Activated naive CD4-positive, alpha-beta T cell treated with anti-CD3 and anti-CD28 coated beads, Interleukin-2, amount 50 U/mL, for 16 hours (primary cell): ENCODE data around the gene HGFAC.

ENCODE experiments used
- DNase-seq: peaks from one replicate; pipeline ENCODE4 v3.0.0-alpha.2; 2020

The HGFAC gene

GRCh38 chr4:3411676-3412075 lies 30.1 kb upstream of the HGFAC start:
- peak; percentile 9 for DNase-seq

DNA sequence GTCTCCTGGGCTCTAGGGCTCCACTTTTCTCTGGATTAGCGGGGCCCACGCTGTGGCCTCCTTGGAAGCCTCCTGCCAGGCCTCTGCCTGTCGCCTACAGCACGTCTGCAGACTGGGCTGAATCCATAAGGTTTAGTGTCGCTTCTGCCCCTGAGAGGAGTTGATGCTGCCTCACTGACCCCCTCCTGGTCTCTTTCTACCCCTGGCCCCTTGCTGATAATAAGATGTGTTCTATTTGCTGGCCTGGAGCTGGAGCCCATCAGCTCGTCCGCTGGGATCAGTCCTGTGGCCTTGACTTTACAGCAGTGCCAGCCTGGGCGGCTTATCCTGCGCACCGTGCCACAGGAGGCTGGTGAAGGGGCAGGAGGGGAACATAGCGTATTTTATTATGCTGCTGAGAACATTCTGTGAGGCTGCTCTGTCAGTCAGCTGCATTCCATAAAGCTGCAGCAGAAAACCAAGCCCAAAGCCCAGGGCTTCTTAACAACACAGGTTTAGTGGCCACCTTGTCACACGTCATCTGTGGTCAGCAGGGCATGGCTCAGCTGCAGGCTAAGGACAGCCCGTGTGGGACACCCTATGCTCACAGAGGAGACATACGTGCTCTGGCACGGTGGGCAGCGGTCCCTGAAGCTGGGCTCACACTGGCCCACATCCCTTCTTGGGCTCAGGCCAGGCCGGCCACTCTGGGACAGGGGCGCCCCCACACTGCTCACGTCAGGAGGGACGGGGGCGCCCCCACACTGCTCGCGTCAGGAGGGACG lies 29.3 kb upstream of the HGFAC start:
- peak; percentile 3 for DNase-seq

- DNase-seq = peak; percentile 7
These were observed 28.5 kb upstream of the HGFAC start for GRCh38 chr4:3413217-3413671.

GRCh38 chr4:3413675-3414420 lies 27.9 kb upstream of the HGFAC start:
- peak; percentile 8 for DNase-seq

- peak; percentile 1 for DNase-seq
These were observed 27.1 kb upstream of the HGFAC start for GRCh38 chr4:3414421-3415279.

DNA sequence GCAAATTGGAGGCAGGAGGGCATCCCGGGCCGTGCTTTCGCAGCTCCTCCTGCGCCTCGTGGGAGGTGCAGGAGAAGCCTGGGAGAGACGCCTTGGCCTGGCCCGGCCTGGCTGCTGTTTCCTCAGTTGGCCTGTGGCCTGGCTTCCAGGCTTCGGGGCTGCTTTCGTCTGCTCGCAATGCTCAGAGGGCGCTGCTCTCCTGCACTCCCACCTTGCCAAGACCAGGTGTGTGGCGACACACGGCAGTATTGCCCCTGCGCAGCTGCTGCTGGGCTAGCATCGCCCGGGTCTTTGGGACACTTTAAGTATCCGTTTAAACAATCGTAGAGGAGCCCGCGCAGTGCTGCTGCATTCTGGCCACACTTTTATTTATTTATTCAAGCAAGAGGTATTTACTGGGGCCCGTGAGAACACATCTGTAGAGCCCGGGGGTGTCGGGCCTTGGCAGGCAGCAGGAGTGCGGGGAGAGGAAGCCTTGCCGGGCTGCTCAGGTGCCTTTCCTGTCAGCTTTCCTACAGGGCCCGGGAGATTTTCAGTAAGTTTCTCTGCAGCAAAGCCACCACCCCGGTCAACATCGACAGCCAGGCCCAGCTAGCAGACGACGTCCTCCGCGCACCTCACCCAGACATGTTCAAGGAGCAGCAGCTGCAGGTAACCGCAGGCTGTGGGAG lies 26.2 kb upstream of the HGFAC start:
- DNase-seq = peak; percentile 5

DNA sequence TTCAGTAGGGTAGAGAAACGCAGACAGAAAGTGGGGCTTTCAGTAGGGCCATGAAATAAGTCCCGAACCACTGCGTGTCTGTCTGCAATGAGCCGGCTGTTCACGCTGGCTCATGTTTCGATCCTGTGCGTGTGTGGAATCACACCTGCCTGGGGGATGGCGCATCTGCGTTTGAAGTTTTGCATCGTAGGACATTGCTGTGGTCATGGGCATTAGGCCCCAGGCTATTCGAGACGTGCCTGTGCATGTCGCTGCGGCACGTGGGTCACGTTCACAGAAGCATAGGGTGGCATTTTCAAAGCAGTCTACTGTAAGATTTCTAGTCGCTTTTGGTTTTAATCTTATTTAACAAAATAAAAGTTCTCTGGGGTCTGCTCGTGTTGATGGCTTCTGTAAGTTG lies 25.5 kb upstream of the HGFAC start:
- DNase-seq = peak; percentile 4

GRCh38 chr4:3416821-3417221 lies 24.9 kb upstream of the HGFAC start:
- DNase-seq = peak; percentile 6

GRCh38 chr4:3417448-3417847 lies 24.3 kb upstream of the HGFAC start:
- peak; percentile 5 for DNase-seq

DNA sequence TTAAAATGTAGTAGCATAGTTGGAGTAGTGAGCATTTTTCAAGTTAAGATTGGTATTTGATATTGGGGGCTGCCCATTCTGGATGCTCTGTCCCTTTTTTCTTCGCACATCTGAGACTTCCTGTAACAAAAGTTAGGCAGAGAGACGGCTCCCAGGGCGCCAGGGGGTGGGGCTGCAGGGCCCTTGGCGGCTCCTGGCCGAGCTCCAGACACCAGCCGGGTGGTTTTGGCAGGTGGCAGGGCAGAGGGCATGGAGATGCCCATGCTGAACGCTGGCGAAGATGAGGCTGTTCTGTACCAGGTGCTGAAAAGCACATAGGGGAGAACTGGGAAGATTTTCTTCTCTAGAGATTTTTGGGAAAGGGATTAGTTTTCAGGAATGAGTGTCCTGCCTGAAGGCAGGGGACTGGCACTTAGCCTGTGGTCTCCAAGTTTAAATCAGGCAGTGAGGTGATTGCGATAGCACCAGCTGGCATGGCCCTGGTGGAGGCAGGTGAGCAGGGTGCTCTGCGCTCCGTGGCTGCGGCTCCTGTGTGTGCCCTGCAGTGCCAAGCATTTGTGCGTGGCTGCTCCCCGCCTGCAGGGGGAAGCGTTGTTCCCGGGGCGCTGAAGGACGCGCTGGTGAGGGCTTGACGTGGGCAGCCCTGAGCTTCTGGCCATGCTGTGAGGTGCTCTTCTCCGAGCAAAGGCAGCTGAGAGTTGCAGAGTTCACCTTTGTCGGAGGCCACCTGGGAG lies 23.6 kb upstream of the HGFAC start:
- DNase-seq = peak; percentile 10

GRCh38 chr4:3419836-3420605 lies 21.7 kb upstream of the HGFAC start:
- no peak for DNase-seq

DNA sequence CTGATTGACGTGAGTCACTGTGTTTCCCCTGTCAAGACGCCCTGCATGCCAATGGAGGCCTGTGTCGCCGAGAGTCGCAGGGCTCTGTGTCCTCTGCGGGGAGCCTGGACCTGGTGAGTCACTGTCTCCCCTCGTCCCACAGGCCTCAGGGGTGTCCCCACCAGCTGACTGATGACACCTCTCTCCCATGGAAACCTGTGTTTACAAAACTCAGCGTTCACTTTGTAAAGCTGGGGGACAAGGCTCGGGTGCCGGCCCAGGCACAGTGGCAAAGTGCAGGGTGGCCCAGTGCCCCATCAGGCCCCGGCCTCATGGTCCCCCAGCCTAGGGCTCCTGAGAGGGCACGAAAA lies 21.2 kb upstream of the HGFAC start:
- DNase-seq = no peak

DNA sequence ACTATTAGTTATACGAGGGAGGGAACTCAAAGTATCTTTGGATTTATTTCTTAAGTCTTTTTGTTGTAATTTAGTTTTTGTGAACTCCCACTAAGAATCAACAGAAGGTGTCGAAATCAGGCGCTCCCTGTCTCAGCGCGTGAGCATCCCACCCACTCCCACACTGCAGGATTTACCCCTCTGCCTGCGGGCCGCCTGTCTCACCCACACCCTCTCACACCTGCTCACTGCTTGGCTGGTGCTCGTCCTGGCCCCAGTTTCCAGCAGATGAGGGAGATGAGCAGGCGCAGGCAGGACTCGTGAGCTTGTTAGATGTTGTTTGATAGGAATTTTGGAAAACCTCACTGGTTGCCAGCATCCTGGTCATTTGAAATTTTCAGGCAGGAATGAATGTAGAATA lies 20.8 kb upstream of the HGFAC start:
- no peak for DNase-seq

DNA sequence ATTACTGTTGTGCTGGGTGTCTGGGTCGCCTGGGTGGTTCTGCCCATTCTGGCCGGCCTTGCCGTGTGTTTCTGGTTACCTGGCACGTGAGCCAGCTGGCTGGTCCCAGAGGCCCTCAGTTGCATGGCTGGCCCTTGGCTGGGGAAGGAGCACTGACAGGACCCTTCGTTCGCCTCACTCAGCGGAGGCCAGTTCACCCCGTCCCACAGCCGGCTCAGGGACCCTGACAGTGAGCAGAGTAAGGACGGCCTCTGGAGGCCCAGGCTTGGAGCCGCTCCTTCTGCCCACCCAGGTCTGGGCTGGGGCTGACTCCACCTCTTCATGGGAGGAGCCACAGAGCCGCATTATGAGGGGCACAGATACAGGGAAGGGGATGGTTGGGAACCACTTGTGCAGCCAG lies 20.3 kb upstream of the HGFAC start:
- no peak for DNase-seq

GRCh38 chr4:3422241-3422801 lies 19.4 kb upstream of the HGFAC start:
- DNase-seq = no peak

GRCh38 chr4:3422808-3423297 lies 18.9 kb upstream of the HGFAC start:
- DNase-seq = no peak

DNA sequence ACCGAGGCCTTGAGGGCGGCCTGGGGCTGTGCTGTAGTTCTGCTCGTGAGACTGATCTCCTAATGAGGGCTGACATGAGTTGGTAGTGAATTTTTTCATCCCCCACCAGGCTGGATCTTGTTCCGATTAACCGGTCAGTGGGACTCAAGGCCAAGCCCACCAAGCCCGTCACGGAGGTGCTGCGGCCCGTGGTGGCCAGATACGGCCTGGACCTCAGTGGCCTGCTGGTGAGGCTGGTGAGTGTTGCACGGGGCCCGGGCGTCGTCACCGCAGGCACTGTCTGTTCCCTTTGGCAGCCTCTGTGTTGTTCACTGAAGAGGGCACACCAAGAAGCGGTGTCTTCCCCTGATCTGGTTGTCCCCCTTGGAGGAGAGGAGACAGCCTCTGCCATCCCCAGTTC lies 18.4 kb upstream of the HGFAC start:
- no peak for DNase-seq

DNA sequence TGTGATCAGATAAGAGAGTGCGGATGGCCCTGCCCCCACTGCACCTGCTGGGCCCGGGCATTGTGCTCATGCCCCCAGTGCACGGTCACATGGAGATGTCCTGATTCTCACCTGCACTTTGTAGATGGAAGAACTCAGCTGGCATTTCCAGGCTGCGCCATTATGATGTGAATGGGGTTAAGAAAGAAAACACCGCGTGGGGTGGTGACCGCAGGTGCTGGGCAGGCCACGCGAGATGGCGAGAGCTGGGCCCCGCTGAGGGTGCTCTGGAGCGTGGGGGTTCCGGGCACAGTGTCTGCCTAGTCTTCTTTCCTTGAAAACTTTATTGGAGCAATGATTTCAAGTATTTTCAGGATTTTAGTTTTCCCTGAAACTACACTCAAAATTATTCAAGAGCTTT lies 17.8 kb upstream of the HGFAC start:
- DNase-seq = no peak

DNA sequence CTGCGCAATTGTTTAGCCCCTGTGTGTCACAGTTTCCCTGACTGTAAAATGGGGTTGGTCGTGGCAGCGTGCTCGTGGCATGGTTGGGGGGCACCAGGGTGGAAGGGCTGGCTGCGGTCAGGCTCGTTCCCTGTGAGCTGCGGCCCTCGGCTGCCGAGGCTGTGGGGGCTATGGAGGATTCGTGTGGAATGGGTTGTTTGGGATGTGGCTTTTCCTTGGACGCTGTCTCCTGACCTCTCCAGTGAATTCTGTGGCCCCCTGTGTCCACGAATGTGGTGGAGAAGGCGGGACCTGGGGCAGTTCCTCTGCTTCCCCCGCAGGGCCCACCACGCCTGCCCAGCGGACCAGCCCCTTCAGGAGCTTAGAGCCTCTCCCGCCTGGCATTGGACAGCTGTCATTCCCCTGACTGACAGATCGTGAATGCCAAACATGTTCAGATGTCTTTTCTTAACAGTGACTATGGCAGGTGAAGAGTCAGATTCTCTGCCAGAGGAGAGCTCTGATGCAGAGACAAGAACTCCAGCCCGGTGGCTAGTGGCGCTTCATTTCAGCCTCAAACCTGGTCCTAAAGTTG lies 17.2 kb upstream of the HGFAC start:
- no peak for DNase-seq

- no peak for DNase-seq
These were observed 15.2 kb upstream of the HGFAC start for GRCh38 chr4:3426465-3427133.
